Occipital lobe (tissue), 2 donors: ENCODE results near the gene MAP1LC3B. TPM values are rescaled to one million over a fixed set of nuclear protein-coding genes. Genes with fewer than 3 reads are reported as not detected.
"Not testable (repeated sequence)": the region's sequence is repeated elsewhere in the genome, so short reads cannot be mapped to it uniquely, and the experiment has no call there.

Experiments
- DNase-seq: peaks from one replicate; lab custom pipeline; 2025; lab: John Stamatoyannopoulos, UW
- total RNA-seq: library from RNA; depleted of rRNA; stranded (reverse); fragments of >200 nt; gene quantifications from one replicate; pipeline ENCODE4 v1.2.3, GENCODE V29; 2014

MAP1LC3B gene
- total RNA-seq, 1 donor from 2014 or later = 18.2 TPM

- no peak for DNase-seq
These were observed 11.3 kb upstream of the MAP1LC3B start for GRCh38 chr16:87380881-87381280.

- no peak for DNase-seq
These were observed 9.9 kb upstream of the MAP1LC3B start for GRCh38 chr16:87382023-87382785.

DNA sequence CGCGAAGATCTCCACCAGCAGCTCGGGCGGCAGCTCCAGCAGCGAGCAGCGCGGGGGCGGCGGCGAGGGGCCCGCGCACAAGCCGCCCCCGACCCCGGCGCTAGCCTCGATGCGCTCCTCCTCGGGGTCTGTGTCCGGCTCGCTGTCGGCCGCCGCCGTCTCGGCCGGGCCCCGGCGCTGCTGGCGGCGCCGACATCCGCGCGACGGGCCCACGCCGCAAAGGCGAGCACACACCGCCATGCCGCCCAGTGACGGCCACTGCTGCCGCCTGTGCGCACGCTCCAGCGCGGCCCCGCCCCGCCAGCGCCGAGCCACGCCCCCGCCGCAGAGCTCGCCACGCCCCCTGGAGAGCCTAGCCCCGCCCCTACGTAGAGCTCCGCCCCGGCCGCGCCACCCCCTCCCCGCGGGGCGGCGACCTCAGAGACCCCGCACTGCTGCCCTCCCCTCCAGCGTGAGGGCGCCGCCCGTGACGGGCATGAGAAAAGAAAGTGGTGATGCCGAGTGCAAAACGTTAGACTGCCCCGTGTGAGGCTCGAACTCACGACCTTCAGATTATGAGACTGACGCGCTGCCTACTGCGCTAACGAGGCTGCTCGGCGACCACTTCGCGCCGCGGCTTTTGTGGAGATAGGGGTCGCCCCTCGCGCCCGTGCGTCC lies 8.5 kb upstream of the MAP1LC3B start, which contains the start of gene FBXO31:
Gene FBXO31 (minus strand): TSS at position 272 of the 657 bp plus-strand sequence. CDS start 32 bp downstream, at position 240.
- peak; percentile 87 for DNase-seq

GRCh38 chr16:87384162-87384874 lies 7.8 kb upstream of the MAP1LC3B start:
- no peak for DNase-seq

GRCh38 chr16:87384875-87385167 lies 7.3 kb upstream of the MAP1LC3B start:
- not testable (repeated sequence) for DNase-seq

DNA sequence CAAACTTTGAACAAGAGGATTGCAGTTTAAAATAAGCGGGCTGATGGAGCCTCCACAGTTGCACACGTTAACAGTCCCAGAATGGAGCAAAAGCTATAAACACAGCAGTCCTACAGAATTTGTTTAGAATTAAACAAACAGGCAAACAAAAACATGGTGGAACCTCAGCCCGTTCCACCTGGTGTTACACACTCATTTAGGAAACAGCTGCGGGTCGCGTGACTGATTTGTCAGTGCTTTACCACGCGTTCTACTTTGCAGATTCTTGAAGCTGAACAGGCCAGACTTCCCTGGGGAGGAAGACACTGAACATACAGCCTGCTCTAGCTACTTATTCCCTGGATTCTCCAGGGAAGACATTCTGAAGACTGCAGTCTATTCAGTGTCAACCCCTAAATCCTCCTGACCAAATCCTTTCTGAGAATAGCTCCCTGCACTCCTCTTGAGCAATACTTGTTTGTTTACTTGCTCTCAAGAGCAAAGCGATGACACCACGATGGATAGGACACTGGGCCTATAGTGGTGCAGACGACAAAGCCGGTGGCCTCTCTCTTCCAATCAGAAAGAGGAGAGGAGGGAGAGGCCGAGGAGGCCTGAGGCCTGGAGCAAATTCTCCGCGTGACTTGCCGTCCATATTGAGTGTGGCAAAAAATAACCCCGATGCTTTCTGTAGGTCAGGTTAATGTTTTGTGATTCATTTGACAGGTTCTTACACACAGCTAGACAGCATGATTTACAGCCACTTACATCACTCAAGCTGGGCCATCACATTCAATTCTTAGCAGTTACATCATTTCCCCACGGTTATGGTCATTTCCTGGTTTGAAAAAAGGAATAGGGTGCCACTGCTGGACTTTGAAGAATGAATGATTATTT lies 4.0 kb upstream of the MAP1LC3B start:
- peak; percentile 95 for DNase-seq

DNA sequence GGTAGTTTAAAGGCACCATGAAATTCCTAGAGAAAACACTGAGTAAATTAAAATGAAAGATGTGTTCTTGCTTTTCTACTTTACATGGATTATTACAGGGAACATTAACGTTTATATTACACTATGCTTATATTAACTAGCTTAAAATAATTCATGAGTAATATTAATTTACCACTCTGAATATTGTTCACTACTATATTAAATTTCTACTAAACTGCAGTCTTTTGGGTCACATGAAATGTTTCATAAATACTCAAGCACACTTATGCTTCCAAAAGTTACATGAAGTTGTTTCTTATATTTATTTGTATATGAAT lies 3.4 kb upstream of the MAP1LC3B start:
- DNase-seq = no peak

- DNase-seq = no peak
These were observed 2.9 kb upstream of the MAP1LC3B start for GRCh38 chr16:87389245-87389644.

DNA sequence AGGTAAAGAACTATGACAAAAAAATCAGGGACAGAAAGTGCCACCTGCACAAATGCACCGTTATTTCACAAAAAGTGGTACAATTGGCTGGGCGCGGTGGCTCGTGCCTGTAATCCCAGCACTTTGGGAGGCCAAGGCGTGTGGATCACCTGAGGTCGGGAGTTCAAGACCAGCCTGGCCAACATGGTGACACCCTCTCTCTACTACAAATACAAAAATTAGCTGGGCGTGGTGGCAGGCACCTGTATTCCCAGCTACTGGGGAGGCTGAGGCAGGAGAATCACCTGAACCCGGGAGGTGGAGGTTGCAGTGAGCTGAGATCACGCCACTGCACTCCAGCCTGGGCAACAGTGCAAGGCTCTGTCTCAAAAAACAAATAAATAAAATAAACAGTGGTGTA lies 2.2 kb upstream of the MAP1LC3B start:
- not testable (repeated sequence) for DNase-seq

- no peak for DNase-seq
These were observed 1.4 kb upstream of the MAP1LC3B start for GRCh38 chr16:87390641-87391323.

- no peak for DNase-seq
These were observed 699 bp upstream of the MAP1LC3B start for GRCh38 chr16:87391324-87391949.

DNA sequence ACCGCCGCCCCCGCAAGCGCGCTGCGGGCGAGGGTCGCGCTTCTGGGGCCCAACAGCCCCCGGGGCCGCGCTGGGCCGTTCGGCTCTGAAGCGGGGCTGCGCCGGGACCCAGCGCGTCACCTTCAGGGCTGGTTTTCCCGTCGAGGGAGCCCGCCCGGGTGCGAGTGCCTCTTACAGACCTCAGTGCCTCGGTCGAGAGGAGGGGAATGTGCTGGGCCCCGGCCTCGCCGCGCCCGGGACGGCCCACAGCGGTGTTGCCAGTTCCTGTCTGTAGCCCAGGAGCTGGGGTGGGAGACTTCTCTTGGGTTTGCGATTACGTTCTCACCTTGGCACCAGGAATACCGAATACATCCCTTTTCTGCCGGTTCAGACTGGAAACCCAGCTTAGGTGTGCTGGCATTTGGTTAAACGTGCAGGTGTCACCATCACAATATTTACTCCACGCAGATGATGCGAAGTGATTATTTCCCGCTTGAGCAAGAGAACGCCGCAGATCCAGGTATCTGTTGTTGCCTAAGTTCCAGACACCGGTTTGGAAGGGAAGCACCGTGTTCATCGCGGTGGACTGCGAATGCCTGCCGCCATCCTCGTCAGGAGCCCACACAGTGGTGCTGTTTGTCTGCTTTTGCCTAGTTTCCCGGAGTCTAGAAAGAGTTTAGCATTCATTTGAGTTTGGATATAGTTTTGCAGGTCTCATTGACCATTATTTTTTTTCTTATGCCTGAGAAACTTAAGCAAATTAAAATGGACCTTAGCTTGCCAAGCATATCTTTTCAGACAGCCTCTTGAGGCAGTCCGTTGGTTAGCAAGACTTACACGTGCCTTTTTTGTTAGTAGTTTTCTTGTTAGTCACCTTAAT lies 914 bp downstream of the MAP1LC3B start:
- DNase-seq = no peak

DNA sequence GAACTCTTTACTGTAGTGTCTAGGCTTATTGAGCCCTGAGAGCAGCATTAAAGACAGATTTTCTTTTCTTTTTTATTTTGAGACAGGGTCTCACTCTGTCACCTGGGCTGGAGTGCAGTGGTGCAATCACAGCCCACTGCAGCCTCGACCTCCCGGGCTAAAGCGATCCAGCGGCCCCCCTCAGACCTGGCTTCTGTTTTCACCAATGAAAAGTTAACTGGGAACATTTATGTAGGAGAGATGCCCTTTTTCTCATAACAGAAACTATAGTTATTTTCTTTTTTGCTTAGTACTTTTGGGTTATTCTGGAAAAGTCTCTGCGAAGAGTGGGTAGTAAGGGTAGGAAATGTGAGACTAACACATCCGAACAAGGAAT lies 1.5 kb downstream of the MAP1LC3B start:
- DNase-seq = no peak

DNA sequence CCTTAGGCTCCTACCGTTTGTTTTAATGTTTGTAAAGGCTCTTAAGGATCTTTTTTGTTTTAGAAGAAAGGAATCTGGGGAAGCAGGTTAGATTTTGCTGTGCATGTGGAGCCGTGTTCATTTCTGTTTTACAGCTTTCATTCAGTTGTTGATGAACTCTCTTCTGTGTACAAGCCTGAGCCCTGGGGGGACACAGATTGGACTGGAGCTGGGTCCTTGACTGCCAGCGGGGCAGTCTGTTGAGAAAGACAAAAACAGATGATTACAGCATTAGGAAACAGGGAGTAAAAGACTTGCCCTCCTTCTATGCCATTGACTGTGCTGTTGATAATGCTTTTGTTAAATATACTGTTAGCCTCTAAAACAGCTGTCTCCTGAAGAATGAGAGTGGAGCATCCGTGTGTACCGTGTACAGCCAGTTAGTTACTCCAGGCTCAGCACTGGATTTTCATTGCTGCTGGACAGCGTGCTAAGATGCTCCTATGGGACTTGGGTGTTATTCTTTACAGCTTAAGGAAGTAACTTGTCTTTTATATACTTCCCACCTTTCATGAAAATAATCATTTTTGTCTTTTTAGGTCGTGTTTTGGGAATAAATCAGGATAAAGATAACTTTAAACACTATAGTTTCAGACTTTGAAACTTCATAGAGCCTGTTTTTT lies 3.2 kb downstream of the MAP1LC3B start:
- DNase-seq = no peak

- no peak for DNase-seq
These were observed 12.9 kb downstream of the MAP1LC3B start for GRCh38 chr16:87404764-87405625.

DNA sequence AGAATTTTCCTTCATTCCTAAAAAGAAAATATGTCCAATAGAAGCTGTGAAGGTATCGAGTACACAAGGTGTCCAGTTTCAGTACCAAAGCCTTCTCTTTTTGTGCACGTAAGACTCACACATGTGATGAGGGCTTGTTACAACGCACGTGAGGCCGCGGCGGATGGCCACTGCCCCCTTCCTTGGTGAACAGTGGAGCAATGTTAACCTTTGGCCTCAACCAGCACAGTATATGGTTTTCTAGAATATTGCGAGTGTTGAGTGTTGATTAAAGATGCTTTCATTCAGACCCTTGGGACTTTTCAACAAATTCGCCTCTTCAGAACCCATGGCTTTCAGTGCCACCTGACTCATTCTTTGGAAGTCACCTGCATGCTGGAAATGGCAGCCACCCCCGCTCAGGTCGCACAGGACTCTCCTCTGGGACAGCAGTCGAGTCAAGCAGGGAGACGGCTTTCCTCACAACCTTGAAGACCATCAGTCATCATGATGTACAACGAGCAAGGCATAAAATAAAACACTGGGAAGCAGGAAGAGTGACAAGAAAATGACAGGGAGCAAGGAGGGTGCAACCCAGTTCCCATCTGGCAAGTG lies 14.5 kb downstream of the MAP1LC3B start:
- DNase-seq = no peak

DNA sequence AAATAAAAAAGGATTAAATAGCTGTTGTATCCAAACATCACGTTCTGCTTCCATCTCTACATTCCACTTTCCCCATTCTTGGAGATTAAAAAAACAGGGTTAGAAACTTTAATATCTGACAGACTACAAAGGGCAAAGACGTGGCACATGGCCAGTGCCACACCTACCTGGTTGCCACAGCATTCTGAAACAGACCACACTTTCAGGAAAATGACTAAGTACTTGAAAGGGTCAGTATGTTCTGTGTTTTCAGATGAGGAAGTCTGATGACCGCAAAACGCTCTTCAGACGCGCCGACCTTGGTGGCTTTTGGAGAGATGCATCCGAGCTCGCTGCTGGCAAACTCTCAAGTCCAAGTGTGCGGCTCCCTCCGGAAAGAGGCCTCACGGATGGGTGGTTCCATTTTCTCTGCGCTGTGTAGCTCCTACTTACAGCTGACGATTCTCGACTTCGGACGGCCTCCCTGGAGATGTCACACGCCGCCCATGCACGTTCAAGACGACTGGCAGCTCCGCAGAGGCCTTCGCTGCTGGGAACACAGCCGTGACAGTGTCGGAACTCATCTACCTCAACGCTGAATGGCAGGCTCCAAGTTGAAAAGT lies 15.5 kb downstream of the MAP1LC3B start:
- no peak for DNase-seq
